ENCODE results near the gene NRP1.
A peak's percentile ranks its signal among the peaks of the same experiment; 100 is the strongest.
"Not testable (repeated sequence)": the region's sequence is repeated elsewhere in the genome, so short reads cannot be mapped to it uniquely, and the experiment has no call there.

NRP1 gene

GRCh38 chr10:33237736-33238624, 96.5 kb downstream of the NRP1 start:
- peak; percentile 86 for DNase-seq (ENCODE audit: low read depth)

GRCh38 chr10:33236916-33237315, 97.6 kb downstream of the NRP1 start:
- no peak for DNase-seq (ENCODE audit: low read depth)

- no peak for DNase-seq (ENCODE audit: low read depth)
Observed at GRCh38 chr10:33235951-33236350, 98.5 kb downstream of the NRP1 start.

DNA sequence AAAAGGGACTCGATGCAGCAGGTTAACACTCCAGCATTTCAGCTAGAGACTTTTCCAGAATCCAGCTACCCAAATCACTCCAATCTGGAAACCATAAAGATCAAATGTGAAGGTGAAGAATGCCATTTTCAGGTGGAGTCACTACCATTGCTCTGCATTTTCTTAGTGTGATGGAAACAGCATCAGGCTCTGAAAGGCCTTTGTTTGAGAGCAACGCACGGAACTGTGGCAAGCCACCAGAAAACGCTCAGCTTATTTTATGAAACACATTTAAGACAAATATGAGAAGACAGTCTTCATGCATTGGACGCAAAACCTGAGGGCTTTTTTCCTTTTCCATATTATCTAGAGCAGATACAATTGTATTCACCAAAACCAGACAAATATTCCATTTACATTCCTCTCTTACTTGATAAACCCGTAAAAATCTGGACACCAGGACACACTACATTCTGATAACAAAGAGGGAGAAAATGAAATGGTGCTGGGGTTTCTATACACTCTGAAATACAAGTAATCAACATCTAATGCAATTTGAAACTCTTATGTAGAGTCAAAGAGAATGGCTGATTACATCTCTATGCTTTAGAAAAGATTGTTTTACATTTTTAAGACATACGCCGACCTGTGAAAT, 99.1 kb downstream of the NRP1 start:
- no peak for DNase-seq (ENCODE audit: low read depth)

DNA sequence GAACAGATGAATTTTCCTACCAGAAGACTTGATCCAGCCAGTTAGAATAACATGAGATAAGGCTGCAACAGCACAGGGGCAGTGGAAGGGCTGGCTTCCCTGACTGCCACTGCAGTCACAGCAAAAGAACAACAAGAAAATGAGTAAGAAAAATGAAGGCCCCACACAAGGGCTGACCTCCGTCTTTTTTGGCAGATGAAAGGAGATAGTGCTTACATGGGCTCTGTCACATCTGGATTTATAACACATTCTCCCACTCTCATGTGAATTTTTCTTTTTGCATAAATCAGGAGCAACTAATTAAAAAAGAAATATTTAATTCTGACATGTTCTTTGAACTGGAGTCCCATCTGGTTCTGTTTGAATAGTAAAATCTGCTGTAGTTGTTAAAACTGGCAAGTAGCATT, 99.6 kb downstream of the NRP1 start:
- no peak for DNase-seq (ENCODE audit: low read depth)

DNA sequence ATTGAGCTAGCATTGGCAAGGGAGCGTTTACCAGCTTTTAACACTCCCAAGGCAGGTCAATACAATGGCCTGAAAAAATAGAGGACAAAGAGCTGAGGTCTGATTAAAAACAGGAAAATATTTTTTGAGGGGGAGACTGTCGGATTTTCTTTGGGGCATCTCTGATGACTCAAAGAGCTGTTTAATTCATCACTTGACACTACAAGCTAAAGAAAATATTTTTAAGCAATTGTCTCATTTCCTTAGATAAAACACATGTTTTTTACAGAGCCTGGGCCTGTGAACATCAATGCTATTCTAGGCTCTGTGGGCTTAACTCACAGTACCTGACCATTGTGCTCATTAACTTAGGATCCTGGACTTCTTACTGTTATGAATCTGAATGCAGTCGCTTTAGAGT, 100.8 kb downstream of the NRP1 start:
- DNase-seq (ENCODE audit: low read depth), result no peak

- DNase-seq (ENCODE audit: low read depth), result no peak
Observed at GRCh38 chr10:33233221-33233620, 101.2 kb downstream of the NRP1 start.

- no peak for DNase-seq (ENCODE audit: low read depth)
Observed at GRCh38 chr10:33231621-33232350, 102.7 kb downstream of the NRP1 start.

DNA sequence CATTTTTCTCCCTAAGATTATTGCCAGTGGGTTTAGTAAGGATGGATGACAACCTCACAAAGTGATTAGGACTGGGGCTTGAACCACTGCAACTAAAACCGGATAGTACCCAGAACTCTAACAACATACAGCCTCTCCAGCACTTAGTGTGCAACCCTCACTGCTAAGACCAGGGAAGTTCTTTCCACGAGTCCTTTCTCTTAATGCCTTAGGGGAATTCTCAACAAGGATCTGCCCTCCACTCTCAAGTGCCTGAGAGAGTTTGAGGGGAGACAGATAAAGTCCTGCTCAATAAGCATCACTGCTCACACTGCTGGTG, 104.6 kb downstream of the NRP1 start:
- DNase-seq (ENCODE audit: low read depth), result no peak

- no peak for DNase-seq (ENCODE audit: low read depth)
Observed at GRCh38 chr10:33229252-33229948, 105.1 kb downstream of the NRP1 start.

DNA sequence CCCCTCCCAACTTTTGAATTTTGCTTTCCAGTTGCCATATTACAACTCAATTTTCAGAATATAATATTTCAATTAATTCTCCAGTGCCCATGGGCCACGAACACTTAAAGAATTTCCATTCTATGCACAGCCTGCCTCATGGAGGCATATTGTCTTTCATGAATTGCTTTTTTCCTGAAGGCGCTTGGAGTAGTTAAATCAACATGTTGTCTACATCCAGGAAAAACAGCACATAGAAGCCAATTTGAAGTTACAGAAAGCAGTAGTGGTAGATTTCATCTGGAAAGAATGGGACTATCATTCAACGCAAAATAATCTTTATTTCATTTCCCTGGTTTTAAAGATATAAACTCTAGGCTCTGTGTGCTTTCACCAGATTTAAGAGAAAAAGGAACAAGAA, 106.0 kb downstream of the NRP1 start:
- no peak for DNase-seq (ENCODE audit: low read depth)

DNA sequence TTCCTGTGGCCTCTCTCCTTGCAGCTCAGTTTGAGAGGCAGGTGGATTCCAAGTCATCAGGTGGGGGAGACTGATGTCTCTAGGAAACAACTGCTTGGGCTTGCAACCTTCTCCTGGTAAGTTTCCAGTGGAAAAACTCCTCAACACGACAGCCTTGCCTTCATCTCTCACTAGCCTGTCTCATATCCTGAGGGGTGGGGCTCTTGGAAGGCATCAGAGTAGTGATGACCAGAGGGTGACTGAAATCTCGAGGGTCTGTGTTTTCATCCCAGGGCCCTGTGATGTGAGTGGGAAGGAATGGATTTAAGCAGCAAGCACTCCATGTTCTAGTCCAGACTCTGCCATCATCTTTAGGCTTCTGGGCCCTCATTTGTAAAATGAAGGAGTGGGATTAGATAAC, 107.0 kb downstream of the NRP1 start:
- no peak for DNase-seq (ENCODE audit: low read depth)

DNA sequence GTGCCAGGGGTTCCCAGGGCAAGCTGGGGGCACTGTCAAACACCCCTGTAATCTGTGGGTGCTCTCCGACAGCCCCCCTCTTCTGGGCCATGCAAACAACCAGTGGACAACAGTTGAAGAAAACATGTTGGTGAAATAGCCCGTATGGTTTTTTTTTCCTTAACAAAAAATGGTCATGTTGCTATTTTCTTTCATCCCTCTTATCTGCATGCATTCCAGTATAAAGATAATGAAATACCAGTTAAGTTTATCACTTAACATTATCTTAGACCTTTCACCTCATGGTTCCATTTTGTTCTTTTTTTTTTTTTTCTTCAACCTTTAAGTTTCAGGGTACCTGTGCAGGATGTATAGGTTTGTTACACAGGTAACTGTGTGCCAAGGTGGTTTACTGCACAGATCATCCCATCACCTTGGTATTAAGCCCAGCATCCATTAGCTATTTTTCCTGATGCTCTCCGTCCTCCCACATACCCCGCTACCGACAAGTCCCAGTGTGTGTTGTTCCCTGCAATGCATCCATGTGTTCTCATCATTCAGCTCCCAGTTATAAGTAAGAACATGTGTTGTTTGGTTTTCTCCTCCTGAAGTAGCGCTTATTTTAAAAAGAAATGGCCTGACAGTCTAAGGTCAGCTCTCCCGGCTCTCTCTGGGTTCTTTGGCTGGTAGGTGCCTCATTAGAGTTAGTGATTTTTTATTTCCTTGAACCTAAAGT, 110.1 kb downstream of the NRP1 start:
- DNase-seq (ENCODE audit: low read depth), result no peak

- DNase-seq (ENCODE audit: low read depth), result no peak
Observed at GRCh38 chr10:33223326-33224000, 111.0 kb downstream of the NRP1 start.

DNA sequence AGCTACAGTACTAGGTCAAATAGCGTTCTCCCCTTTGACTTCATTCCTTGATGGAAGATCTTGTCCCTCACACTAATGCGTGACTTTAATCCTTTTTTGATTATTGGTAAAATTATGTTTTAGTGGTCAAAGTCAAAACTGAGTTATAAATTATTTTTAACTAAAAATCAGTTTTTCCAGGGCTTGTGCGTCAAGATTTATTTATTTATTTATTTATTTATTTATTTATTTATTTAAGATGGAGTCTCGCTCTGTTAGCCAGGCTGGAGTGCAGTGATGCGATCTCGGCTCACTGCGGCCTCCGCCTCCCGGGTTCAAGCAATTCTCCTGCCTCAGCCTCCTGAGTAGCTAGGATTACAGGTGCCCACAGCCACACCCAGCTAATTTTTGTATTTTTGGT, 112.2 kb downstream of the NRP1 start:
- DNase-seq (ENCODE audit: low read depth), result not testable (repeated sequence)

GRCh38 chr10:33217854-33218253, 116.6 kb downstream of the NRP1 start:
- DNase-seq (ENCODE audit: low read depth), result no peak

- DNase-seq (ENCODE audit: low read depth), result no peak
Observed at GRCh38 chr10:33216661-33217427, 117.6 kb downstream of the NRP1 start.

DNA sequence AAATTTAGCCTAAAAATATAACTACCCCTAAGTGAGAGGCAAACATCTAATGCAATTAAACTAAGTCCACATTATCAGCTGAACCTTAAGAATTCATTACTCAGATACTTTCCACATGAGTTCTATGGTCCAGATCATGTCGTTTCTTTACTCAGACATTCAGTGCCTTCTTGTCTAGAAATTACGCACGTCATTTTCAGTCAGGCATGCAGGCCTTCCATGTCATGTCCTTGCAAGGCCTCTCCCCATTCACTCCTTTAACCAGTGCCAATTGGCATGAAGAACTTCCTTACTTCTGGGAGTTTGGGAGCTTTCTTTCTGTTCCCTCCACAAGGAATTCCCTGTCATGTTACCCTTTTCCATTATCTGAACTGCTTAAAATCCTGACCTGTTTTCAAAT, 118.8 kb downstream of the NRP1 start:
- DNase-seq (ENCODE audit: low read depth), result no peak

DNA sequence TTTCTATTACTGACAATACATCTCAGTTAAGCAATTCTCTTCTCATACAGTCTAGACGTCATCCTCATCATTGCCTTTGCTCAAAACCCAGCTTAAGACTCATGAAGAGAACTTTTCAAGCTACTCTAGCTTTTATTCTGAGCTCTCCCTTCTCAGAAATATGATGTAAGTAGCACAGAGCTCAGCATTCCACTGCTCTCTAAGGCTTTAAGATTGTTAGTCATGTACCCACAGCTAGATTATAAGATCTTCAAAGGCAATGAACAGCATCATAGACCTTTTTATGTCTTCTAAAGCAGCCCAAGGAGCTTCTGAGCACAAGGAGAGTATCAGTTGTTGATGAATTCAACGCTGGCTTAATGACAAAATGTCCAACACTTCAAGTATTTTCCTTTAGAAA, 119.3 kb downstream of the NRP1 start:
- no peak for DNase-seq (ENCODE audit: low read depth)

GRCh38 chr10:33214174-33214573, 120.3 kb downstream of the NRP1 start:
- no peak for DNase-seq (ENCODE audit: low read depth)
